DOHH2 (cell line): ENCODE results near the gene PHACTR1.

Experiments used
- H3F3A ChIP-seq: fragments of 200-600 bp; sonication (generic), shearing (Covaris generic); 2 replicates; pipeline ENCODE4 v1.6.0; 2016; ENCODE audit warnings: antibody characterized with exemption, mild to moderate bottlenecking; ENCODE audit not compliant: control insufficient read depth, insufficient read depth
- H3K27ac ChIP-seq: fragments of 200-600 bp; sonication (generic); 2 replicates; pipeline ENCODE4 v1.5.1; 2014; ENCODE audit warnings: low read depth, mild to moderate bottlenecking, low read length, moderate library complexity
- H3K27me3 ChIP-seq: fragments of 200-600 bp; sonication (generic); 2 replicates; pipeline ENCODE4 v1.6.1; 2014; ENCODE audit warnings: mild to moderate bottlenecking, low read length, mixed read lengths; ENCODE audit not compliant: control insufficient read depth
- H3K36me3 ChIP-seq: fragments of 200-600 bp; sonication (generic); 2 replicates; pipeline ENCODE4 v1.6.1; 2014; ENCODE audit warnings: mild to moderate bottlenecking, low read length, moderate library complexity, mixed read lengths; ENCODE audit not compliant: control insufficient read depth
- H3K4me1 ChIP-seq: fragments of 200-600 bp; sonication (generic); 2 replicates; pipeline ENCODE4 v1.6.1; 2014; ENCODE audit warnings: mild to moderate bottlenecking, low read length, mixed read lengths; ENCODE audit not compliant: control insufficient read depth
- H3K4me2 ChIP-seq: fragments of 200-600 bp; sonication (generic); 2 replicates; pipeline ENCODE4 v1.6.0; 2014; ENCODE audit warnings: mild to moderate bottlenecking, low read length, moderate library complexity
- H3K4me3 ChIP-seq: fragments of 200-600 bp; sonication (generic); 2 replicates; pipeline ENCODE4 v1.5.1; 2014; ENCODE audit warnings: mild to moderate bottlenecking, low read length, mixed read lengths
- H3K79me2 ChIP-seq: fragments of 200-600 bp; sonication (generic); 2 replicates; pipeline ENCODE4 v1.6.1; 2014; ENCODE audit warnings: mild to moderate bottlenecking, low read length, mixed read lengths; ENCODE audit not compliant: control insufficient read depth
- H3K9me2 ChIP-seq: fragments of 200-600 bp; sonication (generic); replicated peaks from 2 replicates; pipeline ENCODE4 v1.6.1; 2014; ENCODE audit warnings: mild to moderate bottlenecking, low read length, mixed read lengths; ENCODE audit not compliant: control insufficient read depth
- H3K9me3 ChIP-seq: fragments of 200-600 bp; sonication (generic); 2 replicates; pipeline ENCODE4 v1.6.1; 2014; ENCODE audit warnings: antibody characterized with exemption, low read length, mixed read lengths; ENCODE audit not compliant: control insufficient read depth, insufficient read depth
- H4K20me1 ChIP-seq: fragments of 200-600 bp; sonication (generic); 2 replicates; pipeline ENCODE4 v1.6.0; 2014; ENCODE audit warnings: low read depth, mild to moderate bottlenecking, antibody characterized with exemption, low read length, moderate library complexity; ENCODE audit not compliant: control insufficient read depth, insufficient read depth
- CTCF ChIP-seq: fragments of 200-600 bp; sonication (generic); IDR thresholded peaks from one replicate; pipeline ENCODE4 v1.5.1; 2014; ENCODE audit warnings: antibody characterized with exemption, mild to moderate bottlenecking, low read depth, low read length; ENCODE audit not compliant: poor library complexity, severe bottlenecking
- EZH2phosphoT487 ChIP-seq: fragments of 200-600 bp; sonication (generic); IDR thresholded peaks from 2 replicates; pipeline ENCODE4 v1.6.1; 2017; ENCODE audit warnings: borderline replicate concordance, mild to moderate bottlenecking, antibody characterized with exemption, low read length, moderate library complexity, mixed read lengths

Gene PHACTR1

GRCh38 chr6:12811519-12811918 lies 95.0 kb downstream of the PHACTR1 start:
- Histone ChIP-seq H3K27ac (no peak overlapping the region), H3F3A (no peaks in the 10 kb centered on the region), H3K4me3 (no peak overlapping the region), H3K9me2 (no peaks in the 10 kb centered on the region), H3K79me2 (no peaks in the 10 kb centered on the region), H3K9me3 (no peaks in the 10 kb centered on the region), H3K36me3 (no peaks in the 10 kb centered on the region), H4K20me1 (no peaks in the 10 kb centered on the region), H3K27me3 (no peaks in the 10 kb centered on the region), H3K4me1 (no peaks in the 10 kb centered on the region), H3K4me2 (no peak overlapping the region)
- no peak for TF ChIP-seq CTCF
- TF ChIP-seq EZH2phosphoT487, result no peak

GRCh38 chr6:12813321-12813720 lies 96.8 kb downstream of the PHACTR1 start:
- Histone ChIP-seq H3K27me3 (no peaks in the 10 kb centered on the region), H3K9me3 (no peaks in the 10 kb centered on the region), H4K20me1 (no peaks in the 10 kb centered on the region), H3K36me3 (no peaks in the 10 kb centered on the region), H3K9me2 (no peaks in the 10 kb centered on the region), H3F3A (no peaks in the 10 kb centered on the region), H3K27ac (no peak overlapping the region), H3K79me2 (no peaks in the 10 kb centered on the region), H3K4me2 (no peak overlapping the region), H3K4me3 (no peak overlapping the region), H3K4me1 (no peaks in the 10 kb centered on the region)
- no peak for TF ChIP-seq EZH2phosphoT487

GRCh38 chr6:12814015-12814414 lies 97.4 kb downstream of the PHACTR1 start:
- Histone ChIP-seq H3K4me1 (no peaks in the 10 kb centered on the region), H3K36me3 (no peaks in the 10 kb centered on the region), H3K9me3 (no peaks in the 10 kb centered on the region), H4K20me1 (no peaks in the 10 kb centered on the region), H3K4me2 (no peak overlapping the region), H3K27ac (no peak overlapping the region), H3K9me2 (no peaks in the 10 kb centered on the region), H3K79me2 (no peaks in the 10 kb centered on the region), H3F3A (no peaks in the 10 kb centered on the region), H3K4me3 (no peak overlapping the region), H3K27me3 (no peaks in the 10 kb centered on the region)
- TF ChIP-seq CTCF, result no peak
- TF ChIP-seq EZH2phosphoT487, result no peak

GRCh38 chr6:12815089-12815488 lies 98.5 kb downstream of the PHACTR1 start:
- Histone ChIP-seq H3K4me3 (no peak overlapping the region), H3K79me2 (no peaks in the 10 kb centered on the region), H3F3A (no peaks in the 10 kb centered on the region), H3K27me3 (no peaks in the 10 kb centered on the region), H3K27ac (no peak overlapping the region), H3K9me3 (no peaks in the 10 kb centered on the region), H3K4me2 (no peak overlapping the region), H3K4me1 (no peaks in the 10 kb centered on the region), H3K36me3 (no peaks in the 10 kb centered on the region), H4K20me1 (no peaks in the 10 kb centered on the region), H3K9me2 (no peaks in the 10 kb centered on the region)
- TF ChIP-seq CTCF (no peak), EZH2phosphoT487 (no peak)
